ENCODE data around the gene CELA3A. TPM values are rescaled to one million over a fixed set of nuclear protein-coding genes. Genes with fewer than 3 reads are reported as not detected.
"Not testable (repeated sequence)": the region's sequence is repeated elsewhere in the genome, so short reads cannot be mapped to it uniquely, and the experiment has no call there.

CELA3A gene
- total RNA-seq, 1 donor from 2014 or later: 3.1 TPM

DNA sequence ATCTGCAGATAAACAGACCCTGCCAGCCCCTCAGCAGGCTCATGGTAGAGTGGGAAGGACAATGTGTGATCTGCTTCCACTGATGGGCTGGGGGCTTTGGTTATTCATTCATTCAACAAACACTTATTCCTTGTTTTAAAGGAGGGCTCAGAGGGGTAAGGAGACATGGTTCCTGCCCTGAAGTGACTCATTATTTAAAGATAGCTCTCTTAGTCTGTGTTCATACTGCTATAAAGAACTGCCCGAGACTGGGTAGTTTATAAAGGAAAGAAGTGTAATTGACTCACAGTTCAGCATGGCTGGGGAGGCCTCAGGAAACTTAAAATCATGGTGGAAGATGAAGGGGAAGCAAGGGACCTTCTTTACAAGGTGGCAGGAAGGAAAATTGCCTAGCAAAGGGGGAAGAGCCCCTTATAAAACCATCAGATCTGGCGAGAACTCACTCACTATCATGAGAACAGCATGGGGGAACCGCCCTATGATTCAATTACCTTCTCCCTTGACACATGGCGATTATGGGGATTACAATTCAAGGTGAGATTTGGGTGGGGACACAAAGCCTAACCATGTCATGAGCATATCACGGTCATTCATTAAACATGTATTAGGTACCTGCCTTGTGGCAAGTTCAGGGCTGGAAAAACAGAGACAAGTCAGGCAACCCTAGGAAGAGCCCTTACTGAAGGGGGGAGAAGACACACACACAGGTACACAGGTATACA lies 11.6 kb upstream of the CELA3A start:
- H3K36me3 Mint-ChIP-seq (ENCODE audit: insufficient read depth); H3K9me3 Mint-ChIP-seq (ENCODE audit: low read depth); H3K27ac Mint-ChIP-seq; DNase-seq (ENCODE audit: low spot score, unreplicated experiment); H3K27me3 Mint-ChIP-seq; H3K4me3 Mint-ChIP-seq (ENCODE audit: low read depth): not testable (repeated sequence)
- H3K4me1 Mint-ChIP-seq (ENCODE audit: low read depth): peaks cover 15% of the 10 kb centered on the region

GRCh38 chr1:21992186-21992585 lies 9.3 kb upstream of the CELA3A start:
- not testable (repeated sequence) for H3K4me3 Mint-ChIP-seq (ENCODE audit: low read depth); H3K9me3 Mint-ChIP-seq (ENCODE audit: low read depth); H3K27me3 Mint-ChIP-seq; H3K36me3 Mint-ChIP-seq (ENCODE audit: insufficient read depth); DNase-seq (ENCODE audit: low spot score, unreplicated experiment)
- H3K4me1 Mint-ChIP-seq (ENCODE audit: low read depth): peaks cover 26% of the 10 kb centered on the region
- H3K27ac Mint-ChIP-seq: peak overlapping the region; percentile 45

- DNase-seq (ENCODE audit: low spot score, unreplicated experiment); H3K27me3 Mint-ChIP-seq; H3K9me3 Mint-ChIP-seq (ENCODE audit: low read depth); H3K36me3 Mint-ChIP-seq (ENCODE audit: insufficient read depth): not testable (repeated sequence)
- Mint-ChIP-seq H3K4me3 (ENCODE audit: low read depth) (peak overlapping the region; percentile 57), H3K27ac (peak overlapping the region; percentile 80), H3K4me1 (ENCODE audit: low read depth) (peaks cover 39% of the 10 kb centered on the region)
Measured at GRCh38 chr1:21994716-21995115, 6.7 kb upstream of the CELA3A start.

DNA sequence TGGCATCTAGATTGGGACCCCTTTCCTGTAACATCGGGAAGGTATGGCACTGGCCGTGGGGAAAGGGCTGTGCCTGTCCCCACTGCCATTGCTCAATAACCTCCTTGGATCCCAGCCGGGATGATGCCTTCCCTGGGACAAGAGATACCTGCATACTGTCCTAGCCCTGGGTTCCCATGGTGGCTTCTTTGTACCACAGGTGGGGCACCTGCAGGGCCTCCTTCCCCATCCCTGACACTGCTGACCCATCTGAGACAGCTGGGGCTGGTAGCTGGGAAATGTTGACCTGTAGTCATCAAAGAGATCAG lies 4.8 kb upstream of the CELA3A start:
- not testable (repeated sequence) for DNase-seq (ENCODE audit: low spot score, unreplicated experiment); H3K27me3 Mint-ChIP-seq; H3K36me3 Mint-ChIP-seq (ENCODE audit: insufficient read depth); H3K9me3 Mint-ChIP-seq (ENCODE audit: low read depth); H3K4me3 Mint-ChIP-seq (ENCODE audit: low read depth)
- Mint-ChIP-seq H3K4me1 (ENCODE audit: low read depth) (peaks cover 40% of the 10 kb centered on the region), H3K27ac (peak overlapping the region; percentile 96)

- DNase-seq (ENCODE audit: low spot score, unreplicated experiment); H3K9me3 Mint-ChIP-seq (ENCODE audit: low read depth); H3K36me3 Mint-ChIP-seq (ENCODE audit: insufficient read depth); H3K27me3 Mint-ChIP-seq: not testable (repeated sequence)
- Mint-ChIP-seq H3K4me3 (ENCODE audit: low read depth) (peak overlapping the region; percentile 11), H3K4me1 (ENCODE audit: low read depth) (peaks cover 34% of the 10 kb centered on the region), H3K27ac (peak overlapping the region; percentile 96)
Measured at GRCh38 chr1:21997891-21998623, 3.4 kb upstream of the CELA3A start.

DNA sequence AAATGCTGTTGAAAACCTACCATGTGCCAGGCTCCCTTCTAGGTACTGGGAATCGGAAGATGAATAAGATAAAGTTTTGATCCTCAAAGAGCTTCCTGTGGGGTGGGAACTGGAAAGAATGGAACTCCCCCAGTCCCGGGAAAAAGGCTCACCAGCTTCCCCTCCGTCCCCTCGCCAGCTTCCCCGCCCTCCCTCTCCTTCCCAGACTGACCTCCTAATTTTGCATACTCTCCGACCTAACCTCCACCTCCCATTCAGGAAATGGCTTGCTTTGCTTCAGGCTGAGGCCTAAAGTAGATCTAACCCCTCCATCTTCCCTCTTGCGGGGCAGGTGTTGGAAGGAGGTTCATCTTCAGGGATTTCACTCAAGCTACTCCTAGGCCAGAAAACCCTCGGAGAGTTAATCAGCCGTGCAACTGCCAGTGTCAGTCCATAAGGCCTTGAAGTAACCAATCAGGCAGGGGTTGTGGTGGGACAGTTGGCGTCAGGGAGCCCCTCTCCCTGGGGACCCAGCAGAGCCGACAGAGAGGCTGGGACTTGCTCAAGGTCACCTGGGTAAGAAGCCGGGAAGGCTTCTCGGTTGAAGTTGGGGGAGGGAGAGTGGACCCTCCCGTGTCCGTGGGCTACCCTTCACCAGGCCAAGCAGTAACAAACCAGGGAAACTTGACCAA lies 2.7 kb upstream of the CELA3A start:
- H3K27ac Mint-ChIP-seq: peak overlapping the region; percentile 96
- not testable (repeated sequence) for H3K4me3 Mint-ChIP-seq (ENCODE audit: low read depth); H3K36me3 Mint-ChIP-seq (ENCODE audit: insufficient read depth)

DNA sequence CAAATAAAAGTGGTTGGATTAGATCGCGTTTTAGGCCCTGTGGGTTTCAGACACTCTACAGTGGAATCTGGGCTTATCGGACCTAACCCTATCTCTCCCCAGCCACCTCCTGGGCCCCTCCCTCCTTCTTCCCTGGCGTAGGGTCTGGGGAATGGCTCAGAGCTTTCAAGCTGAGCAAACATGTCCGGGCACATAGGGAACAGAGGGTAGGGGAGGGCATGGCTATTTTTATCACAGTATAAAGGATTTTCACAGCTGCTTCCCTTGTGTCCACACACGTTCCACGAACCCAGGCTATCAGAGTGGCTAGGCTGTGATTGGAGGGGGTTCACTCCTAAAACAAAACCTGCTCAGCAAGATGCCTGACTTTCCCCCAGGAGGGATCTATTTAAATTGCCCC lies 1.8 kb upstream of the CELA3A start:
- not testable (repeated sequence) for H3K4me3 Mint-ChIP-seq (ENCODE audit: low read depth); DNase-seq (ENCODE audit: low spot score, unreplicated experiment); H3K36me3 Mint-ChIP-seq (ENCODE audit: insufficient read depth); H3K9me3 Mint-ChIP-seq (ENCODE audit: low read depth); H3K27me3 Mint-ChIP-seq
- Mint-ChIP-seq H3K27ac (peak overlapping the region; percentile 93), H3K4me1 (ENCODE audit: low read depth) (peaks cover 29% of the 10 kb centered on the region)

More for the DNA sequence above, 2.7 kb upstream of the CELA3A start:
- H3K9me3 Mint-ChIP-seq (ENCODE audit: low read depth); H3K27me3 Mint-ChIP-seq; DNase-seq (ENCODE audit: low spot score, unreplicated experiment): not testable (repeated sequence)
- peaks cover 34% of the 10 kb centered on the region for H3K4me1 Mint-ChIP-seq (ENCODE audit: low read depth)

- H3K4me1 Mint-ChIP-seq (ENCODE audit: low read depth): peaks cover 16% of the 10 kb centered on the region
- H3K36me3 Mint-ChIP-seq (ENCODE audit: insufficient read depth); H3K27me3 Mint-ChIP-seq; H3K4me3 Mint-ChIP-seq (ENCODE audit: low read depth); DNase-seq (ENCODE audit: low spot score, unreplicated experiment); H3K27ac Mint-ChIP-seq; H3K9me3 Mint-ChIP-seq (ENCODE audit: low read depth): not testable (repeated sequence)
Measured at GRCh38 chr1:22002461-22002860, 1.0 kb downstream of the CELA3A start.

DNA sequence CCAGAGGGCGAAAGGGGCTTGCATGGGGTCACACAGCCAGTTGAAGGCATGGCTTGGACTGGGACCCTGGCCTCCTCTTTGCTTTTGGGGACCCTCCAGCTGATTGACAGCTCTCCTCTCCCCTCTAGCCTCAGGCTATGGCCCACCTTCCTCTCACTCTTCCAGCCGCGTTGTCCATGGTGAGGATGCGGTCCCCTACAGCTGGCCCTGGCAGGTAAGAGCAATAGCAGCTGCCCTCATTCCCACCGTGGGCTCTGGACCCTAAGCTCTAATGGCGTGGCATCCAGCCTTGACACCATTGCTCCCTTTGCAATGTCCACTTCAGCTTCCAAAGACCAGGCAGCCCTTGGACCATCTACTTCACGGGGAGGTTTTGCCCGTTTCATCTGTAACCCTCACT lies 1.4 kb downstream of the CELA3A start:
- H3K36me3 Mint-ChIP-seq (ENCODE audit: insufficient read depth); H3K4me3 Mint-ChIP-seq (ENCODE audit: low read depth); H3K27me3 Mint-ChIP-seq; DNase-seq (ENCODE audit: low spot score, unreplicated experiment); H3K27ac Mint-ChIP-seq; H3K9me3 Mint-ChIP-seq (ENCODE audit: low read depth): not testable (repeated sequence)
- peaks cover 12% of the 10 kb centered on the region for H3K4me1 Mint-ChIP-seq (ENCODE audit: low read depth)

GRCh38 chr1:22003959-22004358 lies 2.5 kb downstream of the CELA3A start:
- not testable (repeated sequence) for H3K4me1 Mint-ChIP-seq (ENCODE audit: low read depth); H3K36me3 Mint-ChIP-seq (ENCODE audit: insufficient read depth); H3K4me3 Mint-ChIP-seq (ENCODE audit: low read depth); H3K27ac Mint-ChIP-seq; DNase-seq (ENCODE audit: low spot score, unreplicated experiment); H3K9me3 Mint-ChIP-seq (ENCODE audit: low read depth); H3K27me3 Mint-ChIP-seq

Data from progenitor cell of endocrine pancreas (in vitro differentiated cells).